GM12878 (cell line): Measurements from ENCODE around the gene NUP107. TPM values are rescaled to one million over a fixed set of nuclear protein-coding genes. Genes with fewer than 3 reads are reported as not detected.

Experiments used
- ASH2L ChIP-seq: fragments of 300-600, 200-600 bp; sonication (generic); IDR thresholded peaks from 2 replicates; pipeline ENCODE4 v1.6.1; 2017; ENCODE audit warnings: low read depth, mild to moderate bottlenecking, borderline replicate concordance
- ATF7 ChIP-seq: fragments of 450-650 bp; IDR thresholded peaks from 2 replicates; pipeline ENCODE4 v1.6.1; 2016; ENCODE audit warnings: low read depth, mild to moderate bottlenecking
- CBX3 ChIP-seq: fragments of 200-600 bp; sonication (generic); IDR thresholded peaks from 2 replicates; pipeline ENCODE4 v1.6.1; 2016; ENCODE audit warnings: low read depth, borderline replicate concordance
- CHD2 ChIP-seq: IDR thresholded peaks from 2 replicates; pipeline ENCODE4 v1.6.1; 2011; ENCODE audit warnings: low read depth, low read length, improper control_type of control experiment, borderline replicate concordance
- EP300 ChIP-seq, 2 experiments: fragments of 150-350 bp in 1 of 2; IDR thresholded peaks; 2 replicates each; pipeline ENCODE4 v1.6.1; 2011 to 2012; ENCODE audit warnings: low read depth in 2 of 2, low read length in 2 of 2, borderline replicate concordance in 1 of 2, improper control_type of control experiment in 1 of 2, inconsistent platforms in 1 of 2; ENCODE audit not compliant: control insufficient read depth in 1 of 2
- HDAC6 ChIP-seq: fragments of 200-600 bp; sonication (generic); IDR thresholded peaks from one replicate; pipeline ENCODE4 v1.8.0; 2017; ENCODE audit warnings: antibody characterized with exemption; ENCODE audit not compliant: unreplicated experiment
- KAT2A ChIP-seq: conservative IDR thresholded peaks from 2 replicates; pipeline ENCODE4 v1.6.1; 2011; ENCODE audit warnings: low read depth, low read length; ENCODE audit not compliant: control insufficient read depth
- LARP7 ChIP-seq: fragments of 450-650 bp; IDR thresholded peaks from 2 replicates; pipeline ENCODE4 v1.6.1; 2017; ENCODE audit warnings: mild to moderate bottlenecking
- NFXL1 ChIP-seq: fragments of 450-650 bp; IDR thresholded peaks from 2 replicates; pipeline ENCODE4 v1.6.1; 2017; ENCODE audit warnings: antibody characterized with exemption, mild to moderate bottlenecking, borderline replicate concordance
- NFYB ChIP-seq: IDR thresholded peaks from 2 replicates; pipeline ENCODE4 v1.6.1; 2011; ENCODE audit warnings: low read depth, mild to moderate bottlenecking, low read length, improper control_type of control experiment, moderate library complexity; ENCODE audit not compliant: insufficient read depth
- NR2C2 ChIP-seq: IDR thresholded peaks from 2 replicates; pipeline ENCODE4 v1.6.1; 2011; ENCODE audit warnings: borderline replicate concordance, low read depth; ENCODE audit not compliant: control insufficient read depth, insufficient read length
- RUNX3 ChIP-seq: IDR thresholded peaks from 2 replicates; pipeline ENCODE4 v1.6.1; 2012; ENCODE audit warnings: low read length, inconsistent platforms
- SUPT20H ChIP-seq: IDR thresholded peaks from 2 replicates; pipeline ENCODE4 v1.6.1; 2011; ENCODE audit warnings: low read depth, mild to moderate bottlenecking, low read length, moderate library complexity, borderline replicate concordance; ENCODE audit not compliant: control insufficient read depth
- WRNIP1 ChIP-seq: IDR thresholded peaks from 2 replicates; pipeline ENCODE4 v1.6.1; 2011; ENCODE audit warnings: low read depth, low read length, improper control_type of control experiment, borderline replicate concordance
- YY1 ChIP-seq: IDR thresholded peaks from 2 replicates; pipeline ENCODE4 v1.6.1; 2011; ENCODE audit warnings: low read depth, mild to moderate bottlenecking, low read length
- polyA plus RNA-seq, 11 experiments: library from polyadenylated mRNA; depleted of rRNA in 4 of 11; unstranded in 6 of 11; stranded (reverse) in 5 of 11; fragments of >200 nt; fragmentation: Nextera tagmentation in 4 of 11; fragmentation: Illumina TruSeq in 1 of 11; extraction: Ambion mirVana in 4 of 11; extraction: Trizol in 1 of 11; gene quantifications; 1 replicate in 1 of 11; 2 replicates in 10 of 11; pipeline versions ENCODE4 v1.2.1 to v1.2.3, GENCODE V29; 2011 to 2016; ENCODE audit warnings: inconsistent platforms in 2 of 11, missing spikeins in 2 of 11, low read depth in 1 of 11
- total RNA-seq, 4 experiments: library from RNA; depleted of rRNA in 3 of 4; stranded (reverse); fragments of >200 nt in 3 of 4; fragmentation: Illumina TruSeq in 1 of 4; extraction: Trizol in 1 of 4; gene quantifications; 2 replicates each; pipeline versions ENCODE4 v1.2.1 to v1.2.3, GENCODE V29; 2013 to 2021
- TF ChIP-seq, protein P1 (sequence below): IDR thresholded peaks from 2 replicates; pipeline ENCODE4 v1.6.1; 2011; ENCODE audit warnings: low read depth, mild to moderate bottlenecking, low read length, moderate library complexity, borderline replicate concordance; ENCODE audit errors: extremely low read depth
- TF ChIP-seq, protein P2 (sequence below): IDR thresholded peaks from 2 replicates; pipeline ENCODE4 v1.6.1; 2012; ENCODE audit warnings: low read depth, low read length, improper control_type of control experiment
- TF ChIP-seq, protein P3 (sequence below): fragments of 450-650 bp; IDR thresholded peaks from 2 replicates; pipeline ENCODE4 v1.6.1; 2016; ENCODE audit warnings: mild to moderate bottlenecking
- TF ChIP-seq, protein P4 (sequence below): fragments of 450-650 bp; IDR thresholded peaks from 2 replicates; pipeline ENCODE4 v1.6.1; 2016; ENCODE audit warnings: mild to moderate bottlenecking, moderate library complexity, borderline replicate concordance
- TF ChIP-seq, protein P5 (sequence below): fragments of 450-650 bp; IDR thresholded peaks from 2 replicates; pipeline ENCODE4 v1.6.1; 2017; ENCODE audit warnings: antibody characterized with exemption, mild to moderate bottlenecking, moderate library complexity

Gene NUP107
- total and polyA plus RNA-seq, 10 of the 15 experiments (the other 5 are each of a cell fraction or from before 2014, with no cell fraction given): 73.4 to 132 (median 92.4) TPM

DNA sequence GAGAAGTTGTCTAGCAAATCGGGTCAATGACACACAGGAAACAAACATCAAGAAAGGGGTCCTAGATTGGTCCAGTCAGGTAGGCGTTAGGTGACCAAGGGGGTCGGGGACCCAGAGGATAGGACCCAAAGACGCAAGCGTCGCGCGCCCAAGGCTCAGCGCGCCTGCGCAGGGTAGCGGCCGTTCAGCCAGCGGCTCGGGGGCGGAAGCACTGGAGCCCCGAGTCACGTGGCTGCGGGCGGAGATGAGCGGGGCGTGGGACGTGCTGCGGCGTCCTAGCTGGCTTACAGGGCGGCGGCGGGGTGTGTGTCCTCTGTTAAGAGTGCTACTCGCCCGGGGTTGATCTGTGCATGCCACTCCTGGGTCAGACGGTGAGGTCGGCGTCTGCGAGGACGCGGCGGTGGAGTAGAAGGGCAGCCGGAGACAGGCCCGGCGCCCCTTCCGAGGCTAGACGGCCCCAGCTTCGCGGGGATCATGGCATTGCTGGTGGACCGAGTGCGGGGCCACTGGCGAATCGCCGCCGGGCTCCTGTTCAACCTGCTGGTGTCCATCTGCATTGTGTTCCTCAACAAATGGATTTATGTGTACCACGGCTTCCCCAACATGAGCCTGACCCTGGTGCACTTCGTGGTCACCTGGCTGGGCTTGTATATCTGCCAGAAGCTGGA, 59.3 kb downstream of the NUP107 start, which contains the start of gene SLC35E3 (continued):
- peak; percentile 70 for TF ChIP-seq YY1
- TF ChIP-seq, protein P1, sequence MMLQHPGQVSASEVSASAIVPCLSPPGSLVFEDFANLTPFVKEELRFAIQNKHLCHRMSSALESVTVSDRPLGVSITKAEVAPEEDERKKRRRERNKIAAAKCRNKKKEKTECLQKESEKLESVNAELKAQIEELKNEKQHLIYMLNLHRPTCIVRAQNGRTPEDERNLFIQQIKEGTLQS: peak; percentile 84; the same call in 1 of the 2 replicates
- TF ChIP-seq, protein P2, sequence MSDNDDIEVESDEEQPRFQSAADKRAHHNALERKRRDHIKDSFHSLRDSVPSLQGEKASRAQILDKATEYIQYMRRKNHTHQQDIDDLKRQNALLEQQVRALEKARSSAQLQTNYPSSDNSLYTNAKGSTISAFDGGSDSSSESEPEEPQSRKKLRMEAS: peak; percentile 89
- TF ChIP-seq NFYB: no peak
- peak; percentile 79 for TF ChIP-seq LARP7
- TF ChIP-seq SUPT20H: no peak
- no peak for TF ChIP-seq HDAC6
- TF ChIP-seq ASH2L: no peak
- no peak for TF ChIP-seq ATF7
- TF ChIP-seq CHD2: peak; percentile 36; the same call in 1 of the 2 replicates
- TF ChIP-seq EP300 (IDR thresholded peaks at IDR 0.05; ENCODE audit: borderline replicate concordance in 1 of 2, control insufficient read depth in 1 of 2, low read depth in 2 of 2, low read length in 2 of 2): no peak
- TF ChIP-seq, protein P3, sequence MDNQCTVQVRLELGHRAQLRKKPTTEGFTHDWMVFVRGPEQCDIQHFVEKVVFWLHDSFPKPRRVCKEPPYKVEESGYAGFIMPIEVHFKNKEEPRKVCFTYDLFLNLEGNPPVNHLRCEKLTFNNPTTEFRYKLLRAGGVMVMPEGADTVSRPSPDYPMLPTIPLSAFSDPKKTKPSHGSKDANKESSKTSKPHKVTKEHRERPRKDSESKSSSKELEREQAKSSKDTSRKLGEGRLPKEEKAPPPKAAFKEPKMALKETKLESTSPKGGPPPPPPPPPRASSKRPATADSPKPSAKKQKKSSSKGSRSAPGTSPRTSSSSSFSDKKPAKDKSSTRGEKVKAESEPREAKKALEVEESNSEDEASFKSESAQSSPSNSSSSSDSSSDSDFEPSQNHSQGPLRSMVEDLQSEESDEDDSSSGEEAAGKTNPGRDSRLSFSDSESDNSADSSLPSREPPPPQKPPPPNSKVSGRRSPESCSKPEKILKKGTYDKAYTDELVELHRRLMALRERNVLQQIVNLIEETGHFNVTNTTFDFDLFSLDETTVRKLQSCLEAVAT: no peak
- no peak for TF ChIP-seq NR2C2
- TF ChIP-seq WRNIP1: no peak
- no peak for TF ChIP-seq NFXL1
- TF ChIP-seq, protein P4, sequence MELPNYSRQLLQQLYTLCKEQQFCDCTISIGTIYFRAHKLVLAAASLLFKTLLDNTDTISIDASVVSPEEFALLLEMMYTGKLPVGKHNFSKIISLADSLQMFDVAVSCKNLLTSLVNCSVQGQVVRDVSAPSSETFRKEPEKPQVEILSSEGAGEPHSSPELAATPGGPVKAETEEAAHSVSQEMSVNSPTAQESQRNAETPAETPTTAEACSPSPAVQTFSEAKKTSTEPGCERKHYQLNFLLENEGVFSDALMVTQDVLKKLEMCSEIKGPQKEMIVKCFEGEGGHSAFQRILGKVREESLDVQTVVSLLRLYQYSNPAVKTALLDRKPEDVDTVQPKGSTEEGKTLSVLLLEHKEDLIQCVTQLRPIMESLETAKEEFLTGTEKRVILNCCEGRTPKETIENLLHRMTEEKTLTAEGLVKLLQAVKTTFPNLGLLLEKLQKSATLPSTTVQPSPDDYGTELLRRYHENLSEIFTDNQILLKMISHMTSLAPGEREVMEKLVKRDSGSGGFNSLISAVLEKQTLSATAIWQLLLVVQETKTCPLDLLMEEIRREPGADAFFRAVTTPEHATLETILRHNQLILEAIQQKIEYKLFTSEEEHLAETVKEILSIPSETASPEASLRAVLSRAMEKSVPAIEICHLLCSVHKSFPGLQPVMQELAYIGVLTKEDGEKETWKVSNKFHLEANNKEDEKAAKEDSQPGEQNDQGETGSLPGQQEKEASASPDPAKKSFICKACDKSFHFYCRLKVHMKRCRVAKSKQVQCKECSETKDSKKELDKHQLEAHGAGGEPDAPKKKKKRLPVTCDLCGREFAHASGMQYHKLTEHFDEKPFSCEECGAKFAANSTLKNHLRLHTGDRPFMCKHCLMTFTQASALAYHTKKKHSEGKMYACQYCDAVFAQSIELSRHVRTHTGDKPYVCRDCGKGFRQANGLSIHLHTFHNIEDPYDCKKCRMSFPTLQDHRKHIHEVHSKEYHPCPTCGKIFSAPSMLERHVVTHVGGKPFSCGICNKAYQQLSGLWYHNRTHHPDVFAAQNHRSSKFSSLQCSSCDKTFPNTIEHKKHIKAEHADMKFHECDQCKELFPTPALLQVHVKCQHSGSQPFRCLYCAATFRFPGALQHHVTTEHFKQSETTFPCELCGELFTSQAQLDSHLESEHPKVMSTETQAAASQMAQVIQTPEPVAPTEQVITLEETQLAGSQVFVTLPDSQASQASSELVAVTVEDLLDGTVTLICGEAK: peak; percentile 72; the same call in 1 of the 2 replicates
- no peak for TF ChIP-seq CBX3
- TF ChIP-seq KAT2A: no peak
- TF ChIP-seq, protein P5, sequence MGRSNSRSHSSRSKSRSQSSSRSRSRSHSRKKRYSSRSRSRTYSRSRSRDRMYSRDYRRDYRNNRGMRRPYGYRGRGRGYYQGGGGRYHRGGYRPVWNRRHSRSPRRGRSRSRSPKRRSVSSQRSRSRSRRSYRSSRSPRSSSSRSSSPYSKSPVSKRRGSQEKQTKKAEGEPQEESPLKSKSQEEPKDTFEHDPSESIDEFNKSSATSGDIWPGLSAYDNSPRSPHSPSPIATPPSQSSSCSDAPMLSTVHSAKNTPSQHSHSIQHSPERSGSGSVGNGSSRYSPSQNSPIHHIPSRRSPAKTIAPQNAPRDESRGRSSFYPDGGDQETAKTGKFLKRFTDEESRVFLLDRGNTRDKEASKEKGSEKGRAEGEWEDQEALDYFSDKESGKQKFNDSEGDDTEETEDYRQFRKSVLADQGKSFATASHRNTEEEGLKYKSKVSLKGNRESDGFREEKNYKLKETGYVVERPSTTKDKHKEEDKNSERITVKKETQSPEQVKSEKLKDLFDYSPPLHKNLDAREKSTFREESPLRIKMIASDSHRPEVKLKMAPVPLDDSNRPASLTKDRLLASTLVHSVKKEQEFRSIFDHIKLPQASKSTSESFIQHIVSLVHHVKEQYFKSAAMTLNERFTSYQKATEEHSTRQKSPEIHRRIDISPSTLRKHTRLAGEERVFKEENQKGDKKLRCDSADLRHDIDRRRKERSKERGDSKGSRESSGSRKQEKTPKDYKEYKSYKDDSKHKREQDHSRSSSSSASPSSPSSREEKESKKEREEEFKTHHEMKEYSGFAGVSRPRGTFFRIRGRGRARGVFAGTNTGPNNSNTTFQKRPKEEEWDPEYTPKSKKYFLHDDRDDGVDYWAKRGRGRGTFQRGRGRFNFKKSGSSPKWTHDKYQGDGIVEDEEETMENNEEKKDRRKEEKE: no peak
- peak; percentile 52 for TF ChIP-seq RUNX3
